Common myeloid progenitor, CD34-positive (primary cell): ENCODE results near the gene PSKH1.

Experiments used
- CTCF ChIA-PET: fragments of 350-600 bp; sonication (Branson Sonifier 250); formaldehyde crosslinking; loops from one replicate; lab custom pipeline; 2021; ENCODE audit warnings: antibody characterized with exemption; lab: Charles Lee
- POLR2A ChIA-PET: fragments of 350-600 bp; sonication (Branson Sonifier 250); formaldehyde crosslinking; loops from one replicate; lab custom pipeline; 2021; ENCODE audit warnings: antibody characterized with exemption; lab: Charles Lee
- DNase-seq, 3 donors: peaks; one replicate each; pipeline versions ENCODE4 v3.0.0 to v3.0.0-alpha.2; 2013
- H3K27ac ChIP-seq, 2 experiments: 1 replicate in 1 of 2; 2 replicates in 1 of 2; pipeline ENCODE4 v1.7.0; 2013; ENCODE audit warnings: inconsistent platforms in 2 of 2, low read length in 2 of 2, mild to moderate bottlenecking in 2 of 2, low read depth in 1 of 2, moderate library complexity in 1 of 2; ENCODE audit not compliant: severe bottlenecking in 2 of 2, insufficient read depth in 1 of 2, poor library complexity in 1 of 2
- H3K27me3 ChIP-seq, 5 experiments: replicated peaks in 2 of 5; 1 replicate in 3 of 5; 2 replicates in 2 of 5; pipeline versions ENCODE4 v1.6.1 to v1.7.0; 2013; ENCODE audit warnings: low read length in 4 of 5, mild to moderate bottlenecking in 2 of 5, moderate library complexity in 2 of 5, inconsistent platforms in 1 of 5; ENCODE audit not compliant: insufficient read depth in 5 of 5, control insufficient read depth in 4 of 5
- H3K36me3 ChIP-seq, 4 experiments: 1 replicate in 2 of 4; 2 replicates in 2 of 4; pipeline versions ENCODE4 v1.6.1 to v1.7.0; 2013; ENCODE audit warnings: low read length in 3 of 4, control low read depth in 1 of 4, mild to moderate bottlenecking in 1 of 4; ENCODE audit not compliant: control insufficient read depth in 4 of 4, insufficient read depth in 4 of 4
- H3K4me1 ChIP-seq, 4 experiments: 1 replicate in 3 of 4; 2 replicates in 1 of 4; pipeline versions ENCODE4 v1.6.1 to v1.7.1; 2013; ENCODE audit warnings: low read length in 3 of 4, mild to moderate bottlenecking in 3 of 4, control low read depth in 1 of 4, inconsistent platforms in 1 of 4, moderate library complexity in 1 of 4; ENCODE audit not compliant: control insufficient read depth in 4 of 4, insufficient read depth in 4 of 4; ENCODE audit errors: control extremely low read depth in 1 of 4
- H3K4me3 ChIP-seq, 7 experiments: 1 replicate in 4 of 7; 2 replicates in 3 of 7; pipeline versions ENCODE4 v1.5.1 to v1.7.0; 2013; ENCODE audit warnings: mild to moderate bottlenecking in 7 of 7, low read length in 6 of 7, moderate library complexity in 6 of 7, inconsistent platforms in 2 of 7, low read depth in 2 of 7, control low read depth in 1 of 7; ENCODE audit not compliant: insufficient read depth in 4 of 7, control insufficient read depth in 1 of 7; ENCODE audit errors: extremely low read depth in 1 of 7
- H3K9me3 ChIP-seq, 5 experiments: 1 replicate in 4 of 5; 2 replicates in 1 of 5; pipeline versions ENCODE4 v1.6.1 to v1.7.1; 2013; ENCODE audit warnings: low read length in 4 of 5, mild to moderate bottlenecking in 2 of 5, inconsistent platforms in 1 of 5, low read depth in 1 of 5, moderate library complexity in 1 of 5; ENCODE audit not compliant: control insufficient read depth in 4 of 5, insufficient read depth in 2 of 5; ENCODE audit errors: control extremely low read depth in 1 of 5
- WGBS: methylation state at CpG from one replicate; pipeline ENCODE4 v1.1.5; 2013; ENCODE audit not compliant: insufficient coverage; 5-methylcytosine and 5-hydroxymethylcytosine counted together

The PSKH1 gene

DNA sequence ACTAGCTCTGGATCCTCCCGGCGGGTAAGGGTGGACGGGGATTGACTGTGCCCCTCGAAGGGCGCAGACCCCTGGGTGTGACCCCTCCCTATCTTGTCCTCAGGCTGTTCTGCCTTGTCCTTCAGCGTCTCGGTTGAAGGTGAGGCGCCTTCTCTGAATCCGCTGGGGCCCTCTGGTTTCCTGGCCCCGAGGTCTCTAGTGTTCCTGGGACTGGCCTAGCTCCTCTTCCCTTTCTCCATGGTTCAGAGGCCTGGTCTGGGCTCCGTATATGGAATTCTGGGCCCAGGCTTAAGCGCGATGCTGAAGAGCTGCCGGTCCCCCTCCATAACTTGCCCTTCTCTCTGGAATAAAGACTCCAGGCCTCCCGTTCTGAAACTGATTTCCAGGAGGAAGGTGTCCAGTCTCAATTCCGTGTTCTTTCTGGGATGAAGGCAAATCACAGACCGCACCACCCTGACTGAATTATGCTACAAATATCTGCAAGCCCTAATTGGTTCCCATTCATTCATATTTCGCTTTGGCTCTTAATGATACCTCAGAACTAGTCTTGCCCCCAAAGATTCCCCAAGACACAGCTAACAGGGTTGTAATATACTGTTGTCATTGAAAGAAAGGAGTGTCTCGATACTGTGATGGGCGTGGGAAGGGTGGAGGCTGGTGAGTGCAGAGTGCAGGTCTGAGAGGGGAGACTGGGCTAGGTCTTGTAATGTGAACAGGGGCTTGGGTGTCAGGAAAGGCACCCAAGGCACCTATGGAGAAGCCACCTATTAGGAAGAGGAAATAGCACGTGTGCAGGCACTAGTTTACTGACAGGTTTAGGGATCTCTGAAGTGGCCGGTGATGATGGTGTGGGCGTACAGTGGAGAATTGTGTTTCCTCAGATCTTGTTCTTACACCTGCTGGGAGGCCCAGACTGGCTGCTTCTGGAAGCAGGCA, 19.4 kb upstream of the PSKH1 start:
- Histone ChIP-seq H3K4me3 (peak overlapping the region; percentile 83 to 98 (median 91)), H3K27me3 (no peaks in the 10 kb centered on the region), H3K4me1 (peaks cover 7 to 33% (median 27%) of the 10 kb centered on the region in 4 experiments), H3K9me3 (no peaks in the 10 kb centered on the region), H3K27ac (peak overlapping the region; percentile 84 to 91), H3K36me3 (peaks cover 13 to 61% (median 42%) of the 10 kb centered on the region in 4 experiments)
- POLR2A ChIA-PET: interaction anchor here (0.6 kb wide), 1 partner anchor 37 kb away, joined by 3 read pairs; no protein-coding TSS in a partner anchor
- CTCF ChIA-PET: interaction anchor here (0.6 to 20.3 kb wide), 11 partner anchors 8 to 210 kb away, joined by 3 to 359 read pairs (median 4); partner anchors contain the start of genes CTRL, NRN1L and PSMB10
- no peak for DNase-seq
- 15% methylated on average over 17 of the region's 23 CpGs for WGBS

DNA sequence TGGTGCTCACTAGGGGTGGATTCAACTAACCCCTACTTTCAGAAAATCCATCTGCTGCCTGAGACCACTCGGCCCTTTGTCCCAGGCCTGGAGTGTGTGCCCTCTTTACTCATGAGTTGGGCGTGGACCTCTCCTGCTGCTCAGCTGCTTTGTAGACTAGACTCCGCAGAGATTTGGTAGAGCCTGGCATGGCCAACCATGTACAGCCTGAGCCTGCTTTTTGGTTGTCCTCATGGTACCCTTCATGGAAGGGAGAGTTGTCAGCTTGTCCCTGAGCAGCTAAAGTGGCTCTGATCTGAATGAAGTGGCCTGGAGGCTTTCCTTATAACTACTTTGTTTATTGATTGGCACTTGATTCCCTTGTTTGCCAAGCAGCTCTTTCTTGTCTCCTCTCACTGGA, 18.7 kb upstream of the PSKH1 start:
- 97% methylated on average over 3 of the region's 3 CpGs for WGBS
- peaks cover 13 to 66% (median 47%) of the 10 kb centered on the region in 4 experiments for H3K36me3 ChIP-seq
- H3K27ac ChIP-seq: peak overlapping the region in 1 of 2 experiments; percentile 91
- POLR2A ChIA-PET: no interaction called here
- CTCF ChIA-PET: interaction anchor here (0.6 to 20.3 kb wide), 7 partner anchors 10 to 211 kb away, joined by 3 to 359 read pairs (median 3); partner anchors contain the start of genes CTRL, NRN1L and PSMB10
- H3K4me3 ChIP-seq: peak overlapping the region in 4 of 7 experiments; percentile 88 to 98 (median 92)
- no peaks in the 10 kb centered on the region for H3K27me3 ChIP-seq
- peaks cover 7 to 33% (median 27%) of the 10 kb centered on the region in 4 experiments for H3K4me1 ChIP-seq
- no peak for DNase-seq
- H3K9me3 ChIP-seq: no peaks in the 10 kb centered on the region

GRCh38 chr16:67877064-67877463, 16.0 kb upstream of the PSKH1 start:
- peaks cover 19 to 71% (median 58%) of the 10 kb centered on the region in 4 experiments for H3K36me3 ChIP-seq
- H3K27me3 ChIP-seq: no peaks in the 10 kb centered on the region
- ChIA-PET CTCF (interaction anchor here (0.8 to 20.3 kb wide), 4 partner anchors 10 to 189 kb away, joined by 3 to 359 read pairs (median 4); partner anchors contain the start of genes CTRL and PSMB10), POLR2A (no interaction called here)
- peaks cover 7 to 30% (median 22%) of the 10 kb centered on the region in 4 experiments for H3K4me1 ChIP-seq
- WGBS: 96% methylated on average over 9 of the region's 11 CpGs
- no peak overlapping the region for H3K4me3 ChIP-seq
- H3K27ac ChIP-seq: no peak overlapping the region
- no peaks in the 10 kb centered on the region for H3K9me3 ChIP-seq
- no peak for DNase-seq

DNA sequence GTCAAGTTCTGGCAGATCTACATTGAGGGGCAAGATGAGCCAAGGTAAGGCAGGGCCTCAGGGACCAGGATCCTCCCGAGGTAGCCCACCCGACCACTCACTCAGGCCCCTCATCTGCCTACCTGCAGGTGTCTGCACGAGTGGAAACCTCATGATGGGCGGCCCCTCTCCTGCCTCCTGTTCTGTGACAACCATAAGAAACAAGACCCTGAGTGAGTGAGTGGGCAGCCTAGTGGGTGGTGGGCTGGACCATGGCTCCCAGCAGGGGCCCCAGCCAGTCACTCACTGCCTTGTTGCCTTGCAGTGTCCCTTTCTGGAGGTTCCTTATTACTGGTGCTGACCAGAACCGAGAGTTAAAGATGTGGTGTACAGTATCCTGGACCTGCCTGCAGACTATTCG, 14.8 kb upstream of the PSKH1 start:
- 93% methylated on average over 3 of the region's 6 CpGs for WGBS
- Histone ChIP-seq H3K27ac (no peak overlapping the region), H3K9me3 (no peaks in the 10 kb centered on the region), H3K36me3 (peaks cover 19 to 80% (median 68%) of the 10 kb centered on the region in 4 experiments), H3K4me3 (no peak overlapping the region), H3K4me1 (peaks cover 7 to 22% (median 15%) of the 10 kb centered on the region in 4 experiments), H3K27me3 (no peaks in the 10 kb centered on the region)
- DNase-seq: no peak
- ChIA-PET POLR2A (no interaction called here), CTCF (interaction anchor here (1.1 to 20.3 kb wide), 7 partner anchors 8 to 206 kb away, joined by 3 to 359 read pairs (median 4); partner anchors contain the start of genes CTRL and PSMB10)

- ChIA-PET CTCF (interaction anchor here (0.7 to 20.3 kb wide), 10 partner anchors 9 to 211 kb away, joined by 3 to 359 read pairs (median 4); partner anchors contain the start of genes CTRL and PSMB10), POLR2A (no interaction called here)
- no peak overlapping the region for H3K27ac ChIP-seq
- no peak for DNase-seq
- no peaks in the 10 kb centered on the region for H3K27me3 ChIP-seq
- no peak overlapping the region for H3K4me3 ChIP-seq
- 98% methylated on average over 9 of the region's 9 CpGs for whole genome bisulfite sequencing
- H3K36me3 ChIP-seq: peaks cover 19 to 86% (median 73%) of the 10 kb centered on the region in 4 experiments
- peaks cover 5 to 16% (median 9%) of the 10 kb centered on the region in 4 experiments for H3K4me1 ChIP-seq
- no peaks in the 10 kb centered on the region for H3K9me3 ChIP-seq
Observed at GRCh38 chr16:67878846-67879245, 14.2 kb upstream of the PSKH1 start.

DNA sequence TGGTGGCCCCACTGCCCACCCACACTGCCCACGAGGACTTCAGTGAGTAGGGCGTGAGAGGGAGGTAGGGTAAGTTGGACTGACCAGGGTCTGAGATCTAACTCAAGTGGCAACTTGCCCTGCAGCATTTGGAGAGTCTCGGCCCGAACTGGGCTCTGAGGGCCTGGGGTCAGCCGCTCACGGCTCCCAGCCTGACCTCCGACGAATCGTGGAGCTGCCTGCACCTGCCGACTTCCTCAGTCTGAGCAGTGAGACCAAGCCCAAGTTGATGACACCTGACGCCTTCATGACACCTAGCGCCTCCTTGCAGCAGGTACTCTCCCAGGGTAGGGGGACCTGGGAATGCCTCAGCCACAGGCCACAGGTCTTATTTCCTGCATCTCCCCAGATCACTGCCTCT, 13.6 kb upstream of the PSKH1 start:
- H3K27ac ChIP-seq: no peak overlapping the region
- no peak for DNase-seq

More for the DNA sequence above, 13.6 kb upstream of the PSKH1 start:
- H3K4me3 ChIP-seq: no peak overlapping the region
- H3K27me3 ChIP-seq: no peaks in the 10 kb centered on the region
- no peaks in the 10 kb centered on the region for H3K9me3 ChIP-seq
- 96% methylated on average over 12 of the region's 12 CpGs for WGBS
- peaks cover 19 to 93% (median 79%) of the 10 kb centered on the region in 4 experiments for H3K36me3 ChIP-seq
- peaks cover 0 to 9% (median 3%) of the 10 kb centered on the region in 4 experiments for H3K4me1 ChIP-seq
- POLR2A ChIA-PET: no interaction called here
- CTCF ChIA-PET: interaction anchor here (0.7 to 20.3 kb wide), 7 partner anchors 8 to 212 kb away, joined by 3 to 359 read pairs (median 3); partner anchors contain the start of genes CTRL and PSMB10
